Esophagus (tissue), 2 donors: ENCODE measurements around the gene TAPT1. TPM values are rescaled to one million over a fixed set of nuclear protein-coding genes. Genes with fewer than 3 reads are reported as not detected.

ENCODE experiments used
- H3K27ac ChIP-seq, 2 donors: one replicate each; pipeline ENCODE4 v1.5.1; 2013; ENCODE audit warnings: low read depth in 2 of 2, mild to moderate bottlenecking in 2 of 2, inconsistent platforms in 1 of 2, low read length in 1 of 2, moderate library complexity in 1 of 2
- H3K27me3 ChIP-seq, 2 donors: one replicate each; pipeline ENCODE4 v1.6.1; 2013; ENCODE audit warnings: low read length in 2 of 2, control low read depth in 1 of 2, mild to moderate bottlenecking in 1 of 2; ENCODE audit not compliant: insufficient read depth in 2 of 2, control insufficient read depth in 1 of 2
- H3K36me3 ChIP-seq, 2 donors: one replicate each; pipeline ENCODE4 v1.6.1; 2013; ENCODE audit warnings: low read length in 1 of 2; ENCODE audit not compliant: control insufficient read depth in 2 of 2, insufficient read depth in 2 of 2
- H3K4me1 ChIP-seq, 2 donors: one replicate each; pipeline ENCODE4 v1.6.1; 2013; ENCODE audit warnings: low read length in 1 of 2; ENCODE audit not compliant: control insufficient read depth in 2 of 2, insufficient read depth in 2 of 2
- H3K4me3 ChIP-seq, 2 donors: one replicate each; pipeline ENCODE4 v1.5.1; 2013; ENCODE audit warnings: low read length in 2 of 2, mild to moderate bottlenecking in 2 of 2, low read depth in 1 of 2, moderate library complexity in 1 of 2
- H3K9me3 ChIP-seq, 2 donors: one replicate each; pipeline ENCODE4 v1.6.1; 2013; ENCODE audit warnings: mild to moderate bottlenecking in 2 of 2, low read depth in 1 of 2, low read length in 1 of 2, moderate library complexity in 1 of 2; ENCODE audit not compliant: control insufficient read depth in 2 of 2, insufficient read depth in 1 of 2
- WGBS, 2 donors: extraction: QIAGEN DNeasy Blood & Tissue Kit; methylation state at CpG; one replicate each; pipeline ENCODE4 v1.1.7; 2013; 5-methylcytosine and 5-hydroxymethylcytosine counted together
- polyA plus RNA-seq, 2 donors: library from polyadenylated mRNA; stranded (reverse); fragments of 200-250 nt; gene quantifications; one replicate each; pipeline ENCODE4 v1.2.3, GENCODE V29; 2013
- donor health status: healthy with polysubstance abuse.
- donor health status: Bipolar disorder and iron deficiency.

TAPT1 gene
- polyA plus RNA-seq, 2 donors = 6.6 to 8.3 TPM

- H3K4me1 ChIP-seq = no peaks in the 10 kb centered on the region
Measured at GRCh38 chr4:16236402-16237023, 10.2 kb upstream of the TAPT1 start.

GRCh38 chr4:16235209-16235608 is 8.9 kb upstream of the TAPT1 start:
- H3K4me3 ChIP-seq = no peak overlapping the region
- H3K4me1 ChIP-seq = no peaks in the 10 kb centered on the region
- no peaks in the 10 kb centered on the region for H3K36me3 ChIP-seq
- H3K27me3 ChIP-seq = no peaks in the 10 kb centered on the region
- WGBS, 2 donors = 82 to 84% methylated on average over 4 of the region's 4 CpGs
- H3K9me3 ChIP-seq = no peaks in the 10 kb centered on the region
- no peak overlapping the region for H3K27ac ChIP-seq

More at GRCh38 chr4:16236402-16237023, 10.2 kb upstream of the TAPT1 start:
- WGBS, 2 donors = 90 to 93% methylated on average over 5 of the region's 5 CpGs
- no peaks in the 10 kb centered on the region for H3K36me3 ChIP-seq
- H3K27ac ChIP-seq = no peak overlapping the region
- no peak overlapping the region for H3K4me3 ChIP-seq
- H3K9me3 ChIP-seq = no peaks in the 10 kb centered on the region
- no peaks in the 10 kb centered on the region for H3K27me3 ChIP-seq

GRCh38 chr4:16233569-16234177 is 7.4 kb upstream of the TAPT1 start:
- Histone ChIP-seq H3K4me1 (no peaks in the 10 kb centered on the region), H3K36me3 (no peaks in the 10 kb centered on the region), H3K9me3 (no peaks in the 10 kb centered on the region), H3K27ac (no peak overlapping the region), H3K4me3 (no peak overlapping the region), H3K27me3 (no peaks in the 10 kb centered on the region)
- 91% methylated on average over 4 of the region's 4 CpGs for WGBS, 2 donors

DNA sequence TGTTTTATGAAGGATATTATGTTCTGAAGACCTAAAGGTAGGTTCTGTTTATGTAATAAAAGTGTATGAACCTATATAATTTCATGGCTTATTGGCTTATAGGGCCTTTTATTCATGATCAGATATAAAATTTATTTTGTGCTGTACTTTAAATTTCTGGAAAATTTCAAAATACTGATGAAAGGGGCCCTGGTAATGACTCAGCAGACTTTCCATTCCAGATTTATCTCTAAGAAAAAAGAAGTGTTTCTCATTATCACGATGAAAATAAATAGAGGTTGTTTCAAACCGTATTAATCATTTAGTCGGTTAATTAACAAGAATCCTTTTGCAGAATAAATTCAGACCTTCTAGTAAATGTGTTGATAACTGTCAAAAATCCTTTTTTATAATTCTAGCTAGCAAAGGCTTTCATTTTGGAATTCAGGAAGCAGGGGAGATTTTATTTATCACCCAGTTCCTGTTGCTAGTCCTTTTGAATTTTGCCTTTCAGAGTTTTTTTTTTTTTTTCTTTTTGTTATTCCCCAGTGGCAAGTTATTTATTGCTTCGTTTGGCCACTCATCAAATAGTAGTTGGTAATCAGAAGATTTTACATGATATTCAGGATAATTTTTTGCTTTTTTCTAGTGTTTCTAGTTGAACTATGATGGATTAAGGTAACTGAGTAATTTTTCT is 5.4 kb upstream of the TAPT1 start:
- Histone ChIP-seq H3K27ac (no peak overlapping the region), H3K4me3 (no peak overlapping the region), H3K36me3 (no peaks in the 10 kb centered on the region), H3K4me1 (no peaks in the 10 kb centered on the region), H3K9me3 (no peaks in the 10 kb centered on the region), H3K27me3 (no peaks in the 10 kb centered on the region)
- 53 to 58% methylated on average over 4 of the region's 4 CpGs for WGBS, 2 donors

- WGBS, 2 donors = 77 to 84% methylated on average over 2 of the region's 2 CpGs
- no peak overlapping the region for H3K4me3 ChIP-seq
Measured at GRCh38 chr4:16230308-16230707, 4.0 kb upstream of the TAPT1 start.

GRCh38 chr4:16229604-16230003 is 3.3 kb upstream of the TAPT1 start:
- H3K4me1 ChIP-seq = no peaks in the 10 kb centered on the region
- H3K36me3 ChIP-seq = no peaks in the 10 kb centered on the region
- 98% methylated on average over 2 of the region's 2 CpGs for WGBS, 2 donors
- no peaks in the 10 kb centered on the region for H3K27me3 ChIP-seq
- H3K4me3 ChIP-seq = no peak overlapping the region
- no peaks in the 10 kb centered on the region for H3K9me3 ChIP-seq
- H3K27ac ChIP-seq = no peak overlapping the region

More at GRCh38 chr4:16230308-16230707, 4.0 kb upstream of the TAPT1 start:
- H3K27ac ChIP-seq = no peak overlapping the region
- no peaks in the 10 kb centered on the region for H3K4me1 ChIP-seq
- no peaks in the 10 kb centered on the region for H3K36me3 ChIP-seq
- no peaks in the 10 kb centered on the region for H3K9me3 ChIP-seq
- no peaks in the 10 kb centered on the region for H3K27me3 ChIP-seq

GRCh38 chr4:16227462-16227868 is 1.2 kb upstream of the TAPT1 start:
- H3K27ac ChIP-seq = peak overlapping the region; percentile 96 to 99
- peaks cover 4 to 5% of the 10 kb centered on the region in 2 donors for H3K4me1 ChIP-seq
- WGBS, 2 donors = 3 to 5% methylated on average over 20 of the region's 20 CpGs
- H3K4me3 ChIP-seq = peak overlapping the region; percentile 86 to 96
- H3K9me3 ChIP-seq = no peaks in the 10 kb centered on the region
- no peaks in the 10 kb centered on the region for H3K27me3 ChIP-seq
- no peaks in the 10 kb centered on the region for H3K36me3 ChIP-seq

DNA sequence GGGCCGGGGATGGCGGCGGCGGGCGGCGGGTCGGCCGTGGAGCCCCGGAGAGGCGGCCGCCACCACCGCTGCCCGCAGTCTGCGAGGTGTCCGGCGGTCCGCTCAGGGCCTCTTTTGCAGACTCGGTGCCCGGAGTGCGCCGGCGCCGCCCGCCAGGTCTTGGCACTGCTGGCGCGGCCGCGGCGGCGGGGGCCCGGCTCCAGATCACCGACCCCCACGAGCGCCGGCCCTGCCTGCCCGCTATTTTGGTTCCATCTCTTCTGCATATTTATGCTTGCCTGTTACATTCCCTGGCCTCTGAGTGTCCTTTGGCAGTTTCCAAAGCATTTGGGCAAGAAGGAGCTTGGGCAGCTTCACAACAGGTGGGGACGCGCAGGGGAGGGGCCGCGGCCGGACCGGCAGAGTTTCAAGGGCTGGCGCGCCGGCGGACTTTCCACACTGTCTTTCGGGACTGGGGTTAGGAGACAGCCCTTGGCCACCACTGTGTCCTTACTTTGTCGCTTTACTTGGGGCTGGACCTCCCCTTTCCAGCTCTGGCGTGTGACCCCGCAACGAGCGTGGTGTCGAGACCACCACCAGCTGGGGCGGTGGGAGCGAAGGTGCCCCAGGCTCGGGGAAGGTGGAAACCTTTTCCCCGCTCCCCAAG is 668 bp upstream of the TAPT1 start:
- Histone ChIP-seq H3K4me1 (peaks cover 4 to 5% of the 10 kb centered on the region in 2 donors), H3K36me3 (no peaks in the 10 kb centered on the region), H3K27me3 (no peaks in the 10 kb centered on the region), H3K27ac (peak overlapping the region; percentile 96 to 99), H3K9me3 (no peaks in the 10 kb centered on the region), H3K4me3 (peak overlapping the region; percentile 86 to 96)
- 1% methylated on average over 35 to 57 of the region's 57 CpGs for WGBS, 2 donors

DNA sequence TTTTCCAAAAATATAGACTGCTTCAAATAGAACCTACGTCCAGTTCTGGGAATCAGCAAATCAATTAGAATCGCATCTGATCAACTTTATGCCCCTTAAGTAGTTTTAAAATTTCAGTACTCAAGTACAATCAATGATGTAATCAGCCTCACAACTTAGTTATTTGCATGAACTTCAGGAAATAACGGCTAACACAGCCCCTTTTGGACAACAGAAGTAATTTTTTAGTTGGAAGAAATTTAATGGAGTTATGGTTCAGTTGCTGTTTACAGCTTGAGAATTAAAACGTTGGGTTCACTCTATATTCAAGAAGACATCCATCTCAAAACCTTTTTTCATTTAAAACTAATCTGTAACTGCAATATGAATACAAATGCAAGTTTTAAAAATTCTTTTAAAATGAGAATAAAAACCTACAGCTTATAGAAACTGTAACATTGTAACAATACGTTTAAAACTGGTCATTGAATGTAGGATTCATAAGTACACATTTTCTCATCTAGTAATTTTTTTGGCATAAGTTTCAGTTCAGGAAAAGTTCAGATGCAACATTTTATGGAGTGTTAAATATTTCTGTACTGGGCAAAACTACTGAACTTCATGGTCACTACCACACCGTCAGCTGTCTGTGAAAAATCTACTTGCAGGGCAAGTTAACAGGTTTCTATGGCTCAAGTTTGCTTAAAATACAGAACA is 956 bp downstream of the TAPT1 start:
- Histone ChIP-seq H3K27me3 (no peaks in the 10 kb centered on the region), H3K9me3 (no peaks in the 10 kb centered on the region), H3K27ac (peak overlapping the region; percentile 96 to 99), H3K4me3 (peak overlapping the region; percentile 86 to 96), H3K4me1 (peaks cover 4 to 5% of the 10 kb centered on the region in 2 donors), H3K36me3 (no peaks in the 10 kb centered on the region)
- 3 to 6% methylated on average over 6 of the region's 6 CpGs for WGBS, 2 donors
